ENCODE data around the gene UBXN1. TPM values are rescaled to one million over a fixed set of nuclear protein-coding genes. Genes with fewer than 3 reads are reported as not detected.

The UBXN1 gene
- total RNA-seq, 2 experiments from 2014 or later, result 107 to 118 TPM

DNA sequence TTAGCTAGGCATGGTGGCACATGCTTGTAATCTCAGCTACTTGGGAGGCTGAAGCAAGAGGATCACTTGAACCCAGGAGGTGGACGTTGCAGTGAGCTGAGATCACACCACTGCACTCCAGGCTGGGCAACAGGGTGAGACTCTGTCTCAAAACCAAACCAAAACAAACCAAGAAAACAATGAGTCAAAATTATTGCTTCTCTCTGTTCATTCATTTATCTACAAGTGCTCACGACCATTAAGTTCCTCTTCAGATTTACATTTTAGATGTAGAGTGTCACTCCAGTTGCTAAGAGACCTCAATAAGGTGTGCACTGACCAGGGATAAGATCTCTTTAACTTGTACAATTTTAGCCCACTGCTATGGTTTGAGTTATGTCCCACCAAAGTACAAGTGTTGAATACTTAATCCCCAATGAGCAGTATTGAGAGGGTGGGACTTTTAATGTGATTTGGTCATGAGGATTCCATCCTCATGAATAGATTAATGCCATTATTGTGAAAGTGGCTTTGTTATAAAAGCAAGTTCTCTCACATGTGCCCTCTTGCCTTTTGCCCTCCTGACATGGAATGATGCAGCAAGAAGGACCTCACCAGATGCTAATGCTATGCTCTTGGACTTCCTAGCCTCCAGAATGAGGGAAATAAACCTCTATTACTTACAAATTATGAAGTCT, 40.6 kb upstream of the UBXN1 start:
- ChIA-PET CTCF (interaction anchor here (1.0 kb wide), 1 partner anchor 11 kb away, joined by 3 read pairs; no protein-coding TSS in a partner anchor), POLR2A (interaction anchor here (1.1 to 1.3 kb wide), 3 partner anchors 8 to 136 kb away, joined by 3 to 4 read pairs (median 3); partner anchors contain the start of gene HNRNPUL2)
- Mint-ChIP-seq H3K27me3 (ENCODE audit: low read depth) (no peaks in the 10 kb centered on the region), H3K27ac (no peak overlapping the region), H3K36me3 (ENCODE audit: low read depth) (peaks cover 94% of the 10 kb centered on the region), H3K9me3 (ENCODE audit: insufficient read depth) (no peaks in the 10 kb centered on the region), H3K4me1 (ENCODE audit: low read depth) (peaks cover 76% of the 10 kb centered on the region), H3K4me3 (no peak overlapping the region)
- no peak for DNase-seq
- no peak for ATAC-seq

GRCh38 chr11:62716816-62717215, 37.9 kb upstream of the UBXN1 start:
- no peak for ATAC-seq
- Mint-ChIP-seq H3K27me3 (ENCODE audit: low read depth) (no peaks in the 10 kb centered on the region), H3K9me3 (ENCODE audit: insufficient read depth) (no peaks in the 10 kb centered on the region), H3K27ac (no peak overlapping the region), H3K36me3 (ENCODE audit: low read depth) (peaks cover 89% of the 10 kb centered on the region), H3K4me3 (no peak overlapping the region), H3K4me1 (ENCODE audit: low read depth) (peaks cover 76% of the 10 kb centered on the region)
- ChIA-PET CTCF (interaction anchor here (1.6 kb wide), 2 partner anchors 7 to 10 kb away, joined by 4 to 5 read pairs; partner anchors contain the start of gene HNRNPUL2), POLR2A (interaction anchor here (0.9 to 11.7 kb wide), 4 partner anchors 8 to 124 kb away, joined by 3 to 123 read pairs (median 4); partner anchors contain the start of genes C11orf98, CSKMT, HNRNPUL2 and TTC9C)
- DNase-seq, result no peak

DNA sequence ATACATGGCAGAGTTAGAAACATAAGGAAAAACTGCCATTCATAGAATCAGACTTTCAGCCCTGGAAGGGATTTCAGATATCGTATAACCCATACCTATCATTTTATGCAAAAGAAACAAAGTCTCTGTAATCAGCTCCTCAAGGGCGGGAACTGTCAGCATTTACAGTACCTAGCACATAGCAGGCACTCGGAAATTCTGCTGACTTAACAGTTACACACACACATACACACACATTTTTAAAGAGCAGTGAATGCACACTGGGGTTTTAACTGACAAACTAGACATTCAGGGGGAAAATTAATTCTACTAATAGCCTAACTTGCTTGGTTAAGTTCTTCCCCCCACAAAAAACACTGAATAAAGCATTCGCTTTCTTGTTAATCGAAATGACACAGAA, 37.3 kb upstream of the UBXN1 start:
- ATAC-seq (no peak), DNase-seq (no peak)
- Mint-ChIP-seq H3K27me3 (ENCODE audit: low read depth) (no peaks in the 10 kb centered on the region), H3K27ac (peak overlapping the region; percentile 40), H3K4me1 (ENCODE audit: low read depth) (peaks cover 71% of the 10 kb centered on the region), H3K4me3 (no peak overlapping the region), H3K36me3 (ENCODE audit: low read depth) (peaks cover 89% of the 10 kb centered on the region), H3K9me3 (ENCODE audit: insufficient read depth) (no peaks in the 10 kb centered on the region)
- CTCF ChIA-PET, result interaction anchor here (0.9 to 1.6 kb wide), 3 partner anchors 8 to 163 kb away, joined by 3 to 5 read pairs (median 4); partner anchors contain the start of gene HNRNPUL2
- POLR2A ChIA-PET, result interaction anchor here (0.9 to 11.7 kb wide), 3 partner anchors 10 to 125 kb away, joined by 3 to 123 read pairs (median 4); partner anchors contain the start of genes C11orf98, CSKMT, HNRNPUL2 and TTC9C

DNA sequence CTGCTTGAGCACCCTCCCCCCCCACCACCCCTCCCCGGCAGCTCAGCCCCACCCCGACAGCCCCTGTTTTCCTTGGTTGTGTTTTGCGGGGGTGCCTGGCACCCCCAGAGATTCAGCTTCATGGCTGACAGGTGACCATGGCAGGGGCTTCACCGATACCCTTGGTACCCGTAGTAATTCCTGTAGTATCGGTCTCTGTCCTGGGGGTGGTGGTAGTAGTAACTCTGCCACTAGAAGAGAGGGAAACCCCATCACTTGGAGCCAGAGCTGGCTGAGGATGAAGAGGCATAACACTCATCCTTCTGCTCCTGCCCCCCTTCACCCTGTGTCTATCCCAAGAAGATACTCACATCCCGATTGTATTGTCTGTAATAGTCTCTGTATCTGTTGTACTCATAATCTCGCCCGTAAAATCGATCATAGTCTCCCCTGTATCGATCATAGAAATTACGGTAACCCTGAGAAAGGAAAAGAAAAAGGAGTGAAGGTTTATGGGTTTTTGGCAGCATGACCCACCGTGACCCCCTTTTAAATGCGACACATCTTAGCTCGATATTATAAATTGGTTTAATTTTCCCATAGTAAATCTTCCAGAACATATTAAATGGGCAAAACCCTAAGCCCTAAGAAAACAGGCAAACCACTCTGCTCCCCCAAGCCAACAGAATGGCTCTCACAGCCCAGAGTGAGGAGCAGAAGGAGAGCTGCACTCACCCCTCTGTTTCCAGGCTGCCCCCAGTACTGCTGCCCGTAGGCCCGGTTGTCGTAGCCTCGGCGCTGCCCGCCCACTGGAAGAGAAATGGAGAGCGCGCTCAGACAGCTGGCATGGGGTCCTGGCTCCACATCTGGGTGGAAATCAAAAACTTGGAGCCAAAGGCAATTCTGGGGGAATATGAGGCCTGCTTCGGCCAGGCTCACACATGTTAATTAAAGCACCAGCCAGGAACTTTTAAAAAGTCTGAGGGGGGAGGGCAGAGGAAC, 36.6 kb upstream of the UBXN1 start:
- Mint-ChIP-seq H3K36me3 (ENCODE audit: low read depth) (peaks cover 88% of the 10 kb centered on the region), H3K9me3 (ENCODE audit: insufficient read depth) (no peaks in the 10 kb centered on the region), H3K4me3 (no peak overlapping the region), H3K27ac (peak overlapping the region; percentile 78), H3K27me3 (ENCODE audit: low read depth) (no peaks in the 10 kb centered on the region), H3K4me1 (ENCODE audit: low read depth) (peaks cover 70% of the 10 kb centered on the region)
- CTCF ChIA-PET, result interaction anchor here (0.9 to 1.6 kb wide), 3 partner anchors 9 to 163 kb away, joined by 3 to 4 read pairs (median 3); partner anchors contain the start of gene HNRNPUL2
- POLR2A ChIA-PET, result interaction anchor here (0.9 to 11.7 kb wide), 3 partner anchors 11 to 51 kb away, joined by 3 to 123 read pairs (median 3); partner anchors contain the start of genes C11orf98, HNRNPUL2 and TTC9C
- no peak for ATAC-seq
- no peak for DNase-seq

DNA sequence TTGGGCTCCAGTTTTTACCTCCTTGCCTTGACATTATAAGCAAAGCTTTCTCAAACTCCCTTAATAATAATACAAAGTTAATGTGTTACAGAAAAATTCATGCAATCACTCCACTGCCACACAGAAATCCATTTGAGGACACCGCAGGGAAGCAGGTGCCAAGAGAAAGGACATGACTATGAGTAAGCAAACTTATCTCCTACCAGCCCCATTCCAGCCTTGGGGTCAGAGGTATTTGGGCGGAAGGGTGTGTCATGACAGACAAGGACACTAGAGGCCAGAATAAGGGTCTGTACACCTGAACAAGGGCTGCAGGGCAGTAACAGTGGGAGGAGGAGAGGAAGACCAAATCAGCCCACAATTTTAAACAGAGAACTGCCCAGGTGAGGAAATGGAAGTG, 34.5 kb upstream of the UBXN1 start:
- ChIA-PET POLR2A (interaction anchor here (1.1 to 11.7 kb wide), 4 partner anchors 13 to 142 kb away, joined by 3 to 123 read pairs (median 6); partner anchors contain the start of genes GANAB, HNRNPUL2 and TTC9C), CTCF (interaction anchor here (0.9 to 1.1 kb wide), 2 partner anchors 24 to 33 kb away, joined by 3 to 5 read pairs; no protein-coding TSS in a partner anchor)
- peaks cover 79% of the 10 kb centered on the region for H3K36me3 Mint-ChIP-seq (ENCODE audit: low read depth)
- H3K27me3 Mint-ChIP-seq (ENCODE audit: low read depth), result no peaks in the 10 kb centered on the region
- ATAC-seq (no peak), DNase-seq (no peak)
- no peaks in the 10 kb centered on the region for H3K9me3 Mint-ChIP-seq (ENCODE audit: insufficient read depth)
- H3K4me3 Mint-ChIP-seq, result peak overlapping the region; percentile 39
- peak overlapping the region; percentile 79 for H3K27ac Mint-ChIP-seq
- peaks cover 77% of the 10 kb centered on the region for H3K4me1 Mint-ChIP-seq (ENCODE audit: low read depth)

DNA sequence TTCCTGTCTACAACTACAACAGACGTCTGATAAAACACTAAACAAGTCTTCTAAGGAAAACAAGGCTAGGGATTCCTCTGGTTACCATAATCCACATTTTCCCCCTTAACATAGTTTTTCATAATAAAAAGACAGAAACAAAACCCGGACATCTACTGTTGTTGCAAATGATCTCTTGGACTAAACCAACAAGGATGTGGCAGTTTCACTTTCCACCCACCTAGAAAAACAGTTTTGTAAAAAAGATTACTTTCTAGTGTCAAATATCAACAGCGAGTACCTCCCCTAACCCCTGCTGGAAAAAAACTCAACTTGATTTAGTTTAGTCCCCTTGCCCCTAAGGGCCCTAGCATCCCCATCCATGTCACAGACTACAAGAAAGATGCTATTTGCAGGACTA, 34.0 kb upstream of the UBXN1 start:
- H3K36me3 Mint-ChIP-seq (ENCODE audit: low read depth), result peaks cover 76% of the 10 kb centered on the region
- peak overlapping the region; percentile 39 for H3K4me3 Mint-ChIP-seq
- DNase-seq (no peak), ATAC-seq (no peak)
- POLR2A ChIA-PET, result interaction anchor here (1.1 to 11.7 kb wide), 4 partner anchors 13 to 143 kb away, joined by 3 to 123 read pairs (median 6); partner anchors contain the start of genes GANAB, HNRNPUL2 and TTC9C
- H3K27me3 Mint-ChIP-seq (ENCODE audit: low read depth), result no peaks in the 10 kb centered on the region
- peak overlapping the region; percentile 79 for H3K27ac Mint-ChIP-seq
- CTCF ChIA-PET, result interaction anchor here (1.0 to 1.2 kb wide), 2 partner anchors 122 to 145 kb away, joined by 3 to 4 read pairs; partner anchors contain the start of gene TUT1
- no peaks in the 10 kb centered on the region for H3K9me3 Mint-ChIP-seq (ENCODE audit: insufficient read depth)
- H3K4me1 Mint-ChIP-seq (ENCODE audit: low read depth), result peaks cover 77% of the 10 kb centered on the region

GRCh38 chr11:62712276-62712812, 33.5 kb upstream of the UBXN1 start:
- no peaks in the 10 kb centered on the region for H3K9me3 Mint-ChIP-seq (ENCODE audit: insufficient read depth)
- CTCF ChIA-PET, result interaction anchor here (1.0 to 1.2 kb wide), 2 partner anchors 121 to 145 kb away, joined by 3 to 4 read pairs; partner anchors contain the start of gene TUT1
- peak overlapping the region; percentile 3 for H3K4me3 Mint-ChIP-seq
- DNase-seq (no peak), ATAC-seq (no peak)
- peaks cover 78% of the 10 kb centered on the region for H3K4me1 Mint-ChIP-seq (ENCODE audit: low read depth)
- H3K36me3 Mint-ChIP-seq (ENCODE audit: low read depth), result peaks cover 72% of the 10 kb centered on the region
- POLR2A ChIA-PET, result interaction anchor here (0.6 to 11.7 kb wide), 5 partner anchors 14 to 143 kb away, joined by 3 to 123 read pairs (median 4); partner anchors contain the start of genes GANAB, HNRNPUL2 and TTC9C
- peak overlapping the region; percentile 79 for H3K27ac Mint-ChIP-seq
- no peaks in the 10 kb centered on the region for H3K27me3 Mint-ChIP-seq (ENCODE audit: low read depth)

DNA sequence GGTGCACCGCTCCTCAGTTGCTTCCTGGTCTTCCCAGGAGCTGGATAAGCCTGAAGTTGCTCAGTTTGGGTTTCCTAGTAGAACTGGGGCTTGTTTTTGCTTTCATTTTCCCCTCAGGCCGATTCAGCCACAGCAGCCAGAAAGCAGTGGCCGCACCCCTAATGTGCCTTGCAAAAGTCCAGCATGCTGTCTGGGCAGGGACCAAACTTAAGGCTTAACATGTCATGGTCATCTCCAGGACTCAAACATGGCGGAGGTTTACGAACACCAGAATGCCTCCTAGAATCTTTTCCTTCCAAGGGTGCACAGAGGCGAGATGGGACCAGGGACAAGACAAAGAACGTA, 31.1 kb upstream of the UBXN1 start:
- DNase-seq (peak; percentile 59), ATAC-seq (no peak)
- Mint-ChIP-seq H3K27me3 (ENCODE audit: low read depth) (no peaks in the 10 kb centered on the region), H3K4me1 (ENCODE audit: low read depth) (peaks cover 77% of the 10 kb centered on the region), H3K4me3 (peak overlapping the region; percentile 85), H3K36me3 (ENCODE audit: low read depth) (peaks cover 60% of the 10 kb centered on the region), H3K9me3 (ENCODE audit: insufficient read depth) (no peaks in the 10 kb centered on the region), H3K27ac (peak overlapping the region; percentile 95)
- POLR2A ChIA-PET, result interaction anchor here (0.6 to 11.7 kb wide), 19 partner anchors 8 to 172 kb away, joined by 3 to 123 read pairs (median 5); partner anchors contain the start of genes C11orf98, CSKMT, HNRNPUL2 and LBHD1
- CTCF ChIA-PET, result interaction anchor here (1.0 to 3.6 kb wide), 5 partner anchors 17 to 285 kb away, joined by 4 to 15 read pairs (median 5); partner anchors contain the start of gene HNRNPUL2

DNA sequence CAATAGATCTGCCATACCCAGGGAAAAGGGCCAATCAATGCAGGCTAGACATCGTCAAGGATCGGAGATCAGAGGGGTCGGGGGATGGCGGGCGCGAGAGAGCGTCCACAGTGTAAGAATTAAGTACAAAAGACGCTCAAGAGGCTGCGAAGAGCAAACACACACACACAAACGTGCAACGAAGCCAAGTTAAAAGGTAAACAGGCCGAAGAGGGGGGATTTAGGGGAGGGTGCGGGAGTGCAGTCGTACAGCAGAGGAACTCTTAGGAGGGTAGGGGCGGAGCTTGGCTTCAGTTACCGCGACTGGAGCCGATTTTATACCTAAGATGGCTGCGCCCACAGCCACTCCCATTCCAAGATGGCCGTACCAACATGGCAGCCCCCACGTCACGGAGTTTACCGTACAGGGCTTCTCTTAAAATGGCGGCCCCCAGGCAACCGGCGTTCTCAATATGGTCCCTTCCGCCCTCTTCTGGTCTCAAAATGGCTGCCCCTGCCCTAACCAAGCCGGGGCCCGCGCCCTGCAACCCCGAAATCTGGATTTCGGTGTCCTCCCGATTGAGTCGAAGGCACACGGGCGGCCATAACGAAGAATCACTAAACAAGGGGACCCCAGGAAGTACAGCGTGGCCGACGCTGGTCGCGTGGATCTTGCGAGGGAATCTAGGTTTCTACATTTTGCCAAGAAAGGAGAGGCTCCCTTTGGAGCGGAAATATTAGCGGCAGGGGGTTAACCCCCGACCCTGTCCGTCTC, 30.6 kb upstream of the UBXN1 start:
- Mint-ChIP-seq H3K27me3 (ENCODE audit: low read depth) (no peaks in the 10 kb centered on the region), H3K4me3 (peak overlapping the region; percentile 85), H3K9me3 (ENCODE audit: insufficient read depth) (no peaks in the 10 kb centered on the region), H3K4me1 (ENCODE audit: low read depth) (peaks cover 73% of the 10 kb centered on the region), H3K36me3 (ENCODE audit: low read depth) (peaks cover 56% of the 10 kb centered on the region), H3K27ac (peak overlapping the region; percentile 95)
- ATAC-seq, result peak; percentile 79
- peak; percentile 99 for DNase-seq
- POLR2A ChIA-PET, result interaction anchor here (0.6 to 11.7 kb wide), 31 partner anchors 8 to 570 kb away, joined by 3 to 123 read pairs (median 5); partner anchors contain the start of genes C11orf98, CSKMT, EEF1G and HNRNPUL2
- CTCF ChIA-PET, result interaction anchor here (1.0 to 3.6 kb wide), 6 partner anchors 18 to 285 kb away, joined by 3 to 15 read pairs (median 4); partner anchors contain the start of gene HNRNPUL2

DNA sequence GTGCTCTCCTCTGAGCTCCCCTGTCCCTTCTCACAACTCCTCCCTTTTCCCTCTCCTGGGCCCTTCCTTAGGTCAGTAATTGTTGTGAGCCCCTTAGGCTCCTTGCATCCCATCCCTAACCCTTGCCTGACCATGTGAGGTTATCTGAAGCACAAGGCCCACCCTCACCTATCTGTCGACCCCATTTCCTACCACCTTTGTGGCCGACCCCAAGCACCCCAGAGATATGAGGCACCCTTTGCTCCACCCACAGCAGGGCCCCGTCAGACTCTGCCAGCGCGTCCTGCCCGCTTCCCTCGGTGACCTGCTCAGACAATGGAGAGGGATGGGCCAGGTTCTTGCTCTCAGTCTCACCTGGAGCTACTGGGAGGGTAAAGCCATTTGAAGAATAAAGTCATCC, 29.9 kb upstream of the UBXN1 start:
- ChIA-PET POLR2A (interaction anchor here (0.6 to 11.7 kb wide), 26 partner anchors 9 to 569 kb away, joined by 3 to 123 read pairs (median 6); partner anchors contain the start of genes C11orf98, CSKMT, EEF1G and HNRNPUL2), CTCF (interaction anchor here (1.0 to 3.6 kb wide), 7 partner anchors 11 to 284 kb away, joined by 3 to 15 read pairs (median 4); partner anchors contain the start of genes HNRNPUL2 and TUT1)
- ATAC-seq (peak; percentile 36), DNase-seq (peak; percentile 73)
- Mint-ChIP-seq H3K4me1 (ENCODE audit: low read depth) (peaks cover 67% of the 10 kb centered on the region), H3K9me3 (ENCODE audit: insufficient read depth) (no peaks in the 10 kb centered on the region), H3K27ac (peak overlapping the region; percentile 95), H3K4me3 (peak overlapping the region; percentile 85), H3K36me3 (ENCODE audit: low read depth) (peaks cover 51% of the 10 kb centered on the region), H3K27me3 (ENCODE audit: low read depth) (no peaks in the 10 kb centered on the region)

Data from activated CD8-positive, alpha-beta T cell treated with anti-CD3 and anti-CD28 coated beads, Interleukin-2, amount 10 ng/mL, durations not matched to agents 7 days and 5 days (primary cell).